ENCODE measurements around the gene SLC9A9.
A peak's percentile ranks its signal among the peaks of the same experiment; 100 is the strongest.

Gene SLC9A9

DNA sequence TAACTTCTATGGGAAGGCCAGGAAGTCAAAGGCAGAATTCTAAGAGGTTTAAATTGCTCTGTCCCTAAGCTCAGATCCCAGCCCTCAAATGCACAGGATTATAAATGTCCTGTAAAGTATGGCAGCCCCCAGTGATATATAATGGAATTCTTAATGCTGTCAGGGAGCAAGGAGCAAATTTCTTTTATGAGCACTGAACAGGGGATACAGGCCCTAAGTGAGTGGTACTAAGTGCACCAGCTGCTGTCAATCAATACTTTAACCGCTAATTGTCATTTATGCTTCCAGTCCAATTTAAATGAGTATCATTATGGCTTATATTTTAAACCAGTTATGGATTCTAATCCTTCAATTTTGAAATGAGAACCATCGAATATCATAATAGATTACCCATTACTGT is 4.7 kb downstream of the SLC9A9 start:
- DNase-seq (ENCODE audit: low spot score): no peak

DNA sequence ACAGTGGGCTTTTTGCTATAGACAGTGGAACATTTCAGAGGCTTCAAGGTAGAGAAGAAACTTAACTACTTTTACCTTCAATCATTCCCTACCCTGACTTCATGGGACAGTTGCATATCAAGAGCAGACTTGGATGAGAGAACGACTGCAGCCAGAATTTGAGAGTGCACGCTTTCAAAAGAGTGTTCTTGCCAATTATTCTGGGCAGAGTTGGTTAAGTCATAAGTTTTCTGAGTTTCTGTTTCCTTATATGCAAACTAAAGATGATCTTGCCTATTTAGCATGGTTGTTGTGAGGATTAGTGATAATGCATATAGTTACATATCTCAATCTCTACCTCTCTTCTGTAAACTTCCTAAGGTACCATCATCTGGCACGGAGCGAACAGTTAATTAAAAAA is 7.6 kb downstream of the SLC9A9 start:
- DNase-seq (ENCODE audit: low spot score): no peak

DNA sequence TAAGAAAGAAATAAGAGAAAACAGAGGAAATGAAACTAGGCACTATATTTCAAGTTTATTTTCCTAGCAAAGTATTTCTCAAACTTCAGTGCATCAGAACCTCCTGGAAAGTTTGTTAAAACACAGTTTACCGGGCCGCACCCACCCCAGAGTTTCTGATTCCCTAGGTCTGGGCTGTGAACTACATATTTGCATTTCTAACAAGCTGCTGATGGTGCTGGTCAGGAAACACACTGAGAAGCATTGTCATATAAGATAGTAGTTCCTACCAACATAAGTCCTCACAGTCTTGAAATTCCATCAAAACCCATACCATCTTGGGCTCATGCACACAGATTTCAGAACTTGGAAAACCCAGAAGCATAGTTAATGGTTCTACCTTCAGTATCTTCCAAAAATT is 8.3 kb downstream of the SLC9A9 start:
- no peak for DNase-seq (ENCODE audit: low spot score)

DNA sequence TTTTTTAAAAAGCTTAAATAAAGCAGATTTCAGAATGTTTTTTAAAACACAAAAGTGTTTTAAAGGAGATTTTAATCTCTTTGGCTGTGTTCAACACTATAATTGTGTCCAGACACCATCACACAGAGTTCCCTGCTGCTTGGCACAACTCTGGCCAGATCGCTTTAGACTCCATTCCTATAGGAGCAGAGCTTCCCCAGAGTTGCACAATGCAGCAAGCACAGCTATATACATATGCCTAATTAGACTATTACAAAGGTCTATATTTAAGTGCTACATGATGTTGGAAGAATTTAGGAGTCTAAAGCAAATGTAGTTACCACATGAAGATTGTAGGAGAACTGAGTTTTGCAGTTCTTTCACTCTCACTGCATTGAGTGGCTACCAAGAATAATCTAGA is 11.2 kb downstream of the SLC9A9 start:
- no peak for DNase-seq (ENCODE audit: low spot score)

DNA sequence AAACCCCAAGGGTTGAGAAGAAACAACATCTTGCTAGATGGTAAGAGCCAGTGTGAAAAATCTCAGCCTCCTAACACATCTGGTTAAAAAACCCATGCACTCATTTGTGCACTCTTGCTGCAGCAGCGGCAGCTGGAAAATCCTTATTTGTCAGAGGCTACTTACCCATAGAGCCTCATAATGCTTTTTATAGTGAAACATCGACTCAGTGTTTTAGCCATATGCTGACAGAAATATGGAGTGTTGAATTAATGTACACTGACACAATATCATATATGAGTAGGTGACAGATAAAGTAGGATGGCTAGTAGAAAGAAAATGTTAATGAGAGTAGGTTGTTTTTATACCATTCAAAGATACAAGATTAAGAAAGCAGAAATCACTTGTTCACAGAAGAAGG is 13.0 kb downstream of the SLC9A9 start:
- no peak for DNase-seq (ENCODE audit: low spot score)

DNA sequence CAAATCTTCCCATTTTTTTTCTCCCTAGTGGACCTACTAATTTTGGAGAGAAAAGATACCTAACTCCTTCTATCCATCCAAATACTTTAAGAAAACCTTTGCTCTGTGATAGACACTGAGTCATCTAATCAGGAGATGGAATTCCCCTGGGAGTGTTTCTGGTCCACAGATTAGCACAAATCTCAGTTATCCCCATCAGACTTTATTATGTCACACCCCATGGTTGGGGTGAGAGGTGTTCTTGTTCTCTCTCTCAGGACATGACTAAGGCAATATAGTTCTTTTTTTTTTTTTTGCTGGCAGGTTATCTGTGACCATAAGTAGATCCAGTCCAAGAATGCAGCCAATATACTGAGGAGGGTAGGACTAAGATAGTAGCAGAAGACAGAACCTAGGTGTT is 15.8 kb downstream of the SLC9A9 start:
- no peak for DNase-seq (ENCODE audit: low spot score)

DNA sequence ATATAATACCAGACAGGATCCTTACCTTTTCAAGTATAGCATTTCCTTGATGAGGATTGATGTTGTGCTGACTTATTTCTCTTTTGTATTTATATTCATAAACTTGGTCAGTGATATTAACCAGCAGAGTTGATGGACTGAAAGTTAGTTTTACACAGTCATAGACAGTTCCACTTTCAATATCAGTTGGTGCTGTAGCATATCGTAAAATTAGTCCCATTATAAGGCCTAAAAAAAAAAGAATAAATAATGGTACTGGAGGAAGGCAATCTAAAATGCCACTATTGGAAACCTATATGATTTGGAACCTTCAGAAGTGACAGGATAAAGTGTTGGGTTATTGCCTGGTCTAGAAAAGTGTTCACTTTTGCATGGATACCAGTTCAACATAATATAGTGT is 16.3 kb downstream of the SLC9A9 start:
- no peak for DNase-seq (ENCODE audit: low spot score)

DNA sequence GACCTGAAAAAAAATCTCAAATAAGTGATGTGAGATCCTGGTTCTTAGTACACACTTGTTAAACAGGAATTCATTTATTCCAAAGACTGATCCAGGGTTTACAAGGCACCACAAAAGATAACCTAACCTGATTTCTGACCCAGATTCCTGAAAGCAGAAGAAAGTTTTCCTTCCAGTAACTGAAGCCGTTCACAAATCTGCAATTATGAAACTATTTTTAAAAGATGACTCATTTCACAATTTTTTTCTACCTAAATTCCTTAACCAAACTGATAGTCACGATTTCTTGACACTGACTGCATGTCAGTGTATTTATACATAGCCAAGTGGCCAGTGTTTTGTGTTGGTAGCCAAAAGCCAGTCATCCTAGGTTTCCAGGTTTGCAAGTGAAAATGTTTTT is 17.1 kb downstream of the SLC9A9 start:
- no peak for DNase-seq (ENCODE audit: low spot score)

DNA sequence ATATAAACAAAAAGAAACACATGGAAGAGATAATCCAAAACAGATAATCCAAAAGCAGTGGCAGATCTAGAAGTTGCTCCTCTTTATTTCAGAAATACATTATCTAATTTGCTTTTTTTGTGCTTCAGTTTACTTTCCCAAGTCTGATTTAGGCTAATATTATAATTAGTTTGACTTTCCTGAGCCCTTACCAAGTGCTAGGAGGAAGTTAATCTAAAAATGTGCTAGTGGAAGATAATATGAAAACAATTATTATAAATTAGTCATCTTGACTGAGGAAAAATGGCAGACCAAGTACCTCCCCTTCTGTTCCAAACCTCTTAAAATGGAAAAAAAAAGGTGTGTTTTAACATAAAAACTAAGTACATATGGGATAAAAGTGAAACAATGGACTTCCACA is 17.5 kb downstream of the SLC9A9 start:
- no peak for DNase-seq (ENCODE audit: low spot score)

DNA sequence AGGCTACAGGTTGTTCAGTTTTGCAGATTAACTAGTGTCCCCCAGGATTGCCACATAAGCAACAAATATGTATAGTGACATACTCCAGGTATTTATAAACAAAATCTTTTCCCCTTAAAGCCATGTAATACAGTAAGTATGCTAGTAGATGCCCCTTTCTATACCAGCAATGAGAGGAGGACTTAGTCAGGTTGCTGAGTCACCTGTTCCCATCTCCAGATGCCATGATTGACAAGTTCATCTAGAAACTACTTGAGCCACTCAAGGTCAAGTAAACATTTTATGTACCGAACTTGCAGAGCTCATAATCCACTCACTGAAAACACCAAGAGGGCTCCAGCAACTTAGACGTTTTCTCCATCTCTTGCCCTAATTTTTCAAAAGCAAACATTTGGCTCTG is 18.2 kb downstream of the SLC9A9 start:
- DNase-seq (ENCODE audit: low spot score): no peak

DNA sequence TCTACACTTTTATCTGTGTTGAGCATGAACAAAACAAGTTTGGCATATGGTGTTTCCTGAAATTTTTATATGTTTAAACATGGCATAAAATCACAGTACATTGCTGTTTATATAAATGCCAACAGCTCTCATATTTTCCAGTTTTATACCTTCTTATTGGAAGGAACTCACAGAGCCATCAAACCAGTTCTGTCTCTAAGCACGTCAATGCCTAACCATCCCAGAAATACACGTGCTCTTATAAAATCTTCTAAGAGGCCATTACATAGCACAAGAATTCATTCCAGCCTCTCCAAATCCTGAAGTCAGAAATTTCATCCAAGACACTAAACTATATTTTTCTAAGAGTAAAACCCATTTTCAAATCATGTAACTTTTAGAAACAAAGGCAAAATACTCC is 20.8 kb downstream of the SLC9A9 start:
- no peak for DNase-seq (ENCODE audit: low spot score)

DNA sequence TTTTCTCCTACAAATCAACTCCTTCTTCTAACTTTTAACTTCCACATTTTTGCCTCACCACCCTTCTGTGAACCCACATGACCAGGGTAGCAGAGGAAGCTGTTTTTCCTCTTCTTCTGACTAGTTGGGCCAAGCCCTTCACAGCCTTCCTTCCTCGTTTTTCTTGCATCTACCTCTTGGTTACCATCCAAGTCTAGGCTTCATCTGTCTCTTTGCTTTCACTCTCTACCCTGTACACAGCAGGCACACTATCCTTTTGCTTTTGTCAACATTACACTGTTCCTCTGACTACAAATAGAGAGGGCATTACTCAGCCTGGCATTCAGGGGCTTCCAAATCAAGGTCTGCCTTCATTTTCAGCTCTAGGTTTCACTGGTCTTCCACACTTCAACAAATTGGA is 22.0 kb downstream of the SLC9A9 start:
- DNase-seq (ENCODE audit: low spot score): no peak

DNA sequence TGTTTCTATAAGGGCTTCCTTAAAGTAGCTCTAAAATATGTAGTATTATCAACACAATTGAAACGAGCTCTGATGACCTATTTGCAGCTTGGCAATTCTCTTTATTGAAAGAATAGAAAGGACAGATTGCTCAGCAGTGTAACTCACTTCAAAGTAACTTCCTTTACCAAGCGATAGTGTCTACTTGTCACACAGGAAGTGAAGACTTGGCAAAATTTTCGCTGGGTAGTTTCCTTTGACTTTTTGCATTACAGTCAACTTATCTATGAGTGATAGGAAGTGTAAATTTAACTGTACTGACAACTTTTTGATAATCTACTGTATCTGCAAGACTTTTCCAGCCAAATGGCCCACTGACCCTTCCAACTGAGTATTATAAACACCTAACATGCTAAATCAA is 22.8 kb downstream of the SLC9A9 start:
- no peak for DNase-seq (ENCODE audit: low spot score)

DNA sequence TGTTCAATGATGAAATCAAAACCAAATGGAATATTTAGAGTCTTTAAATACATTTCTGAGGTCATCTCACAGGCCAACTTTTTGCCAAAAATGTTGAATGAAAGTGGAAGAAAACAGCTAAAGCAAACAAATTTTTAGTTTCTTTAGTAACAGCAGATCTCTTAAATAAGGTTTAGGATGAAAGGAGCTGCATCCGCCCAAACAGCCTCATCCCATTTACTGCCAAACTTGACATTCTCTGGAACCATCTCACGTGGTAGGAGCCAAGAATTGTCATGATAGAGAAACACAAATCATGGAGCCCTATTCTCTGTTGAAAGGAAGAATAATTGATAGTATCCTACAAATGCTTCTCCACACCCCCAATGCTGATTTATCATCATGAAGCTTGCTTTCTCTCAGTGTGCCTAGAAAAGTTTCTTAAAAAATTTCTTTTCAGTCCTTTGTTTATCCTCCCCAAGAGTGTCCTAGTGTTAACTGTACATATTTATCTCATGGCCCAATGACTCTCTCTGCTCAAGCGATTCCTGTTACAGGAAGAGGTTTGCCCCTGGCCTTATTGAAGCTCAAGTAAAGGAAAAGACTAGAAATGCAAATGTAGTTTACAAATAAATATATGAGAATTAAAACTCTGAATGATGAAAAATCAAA is 23.4 kb downstream of the SLC9A9 start:
- DNase-seq (ENCODE audit: low spot score): no peak

DNA sequence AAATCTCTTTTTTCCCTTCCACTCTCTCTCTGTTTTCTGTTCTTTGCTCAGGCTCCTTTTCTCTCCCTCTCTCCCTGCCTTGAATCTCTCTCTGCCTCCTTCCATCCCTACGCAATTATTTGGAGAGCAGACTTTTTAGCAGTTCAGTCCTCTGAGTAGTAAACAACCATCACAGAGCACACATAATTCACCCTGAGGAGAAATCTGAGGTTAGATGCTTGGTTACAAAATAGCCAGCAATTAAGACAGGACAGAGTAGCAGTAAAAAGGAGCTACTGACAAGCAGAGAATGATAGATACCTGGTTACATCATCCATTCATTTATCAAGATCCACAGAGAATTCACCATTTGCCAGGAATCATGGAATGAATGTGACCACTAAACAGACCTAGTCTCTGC is 25.5 kb downstream of the SLC9A9 start:
- DNase-seq (ENCODE audit: low spot score): no peak

DNA sequence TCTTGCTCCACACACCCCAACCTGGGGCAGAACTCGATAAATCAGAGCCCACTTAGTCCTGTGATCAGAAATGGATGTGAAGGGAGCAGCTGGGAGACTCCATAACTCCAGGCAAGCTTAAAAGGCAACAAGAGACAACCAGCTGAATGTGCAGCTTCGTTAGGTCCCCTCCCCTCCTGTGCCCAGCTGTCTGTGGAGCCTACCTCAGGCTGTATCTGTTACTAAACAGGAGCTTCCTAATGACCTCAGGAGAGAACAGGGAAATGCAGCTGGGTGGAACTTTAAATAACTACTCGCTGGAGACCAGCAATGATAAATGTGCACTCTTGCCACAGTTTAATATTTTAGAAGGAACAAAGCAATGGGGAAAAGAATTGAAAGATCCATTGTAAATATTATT is 25.9 kb downstream of the SLC9A9 start:
- no peak for DNase-seq (ENCODE audit: low spot score)

DNA sequence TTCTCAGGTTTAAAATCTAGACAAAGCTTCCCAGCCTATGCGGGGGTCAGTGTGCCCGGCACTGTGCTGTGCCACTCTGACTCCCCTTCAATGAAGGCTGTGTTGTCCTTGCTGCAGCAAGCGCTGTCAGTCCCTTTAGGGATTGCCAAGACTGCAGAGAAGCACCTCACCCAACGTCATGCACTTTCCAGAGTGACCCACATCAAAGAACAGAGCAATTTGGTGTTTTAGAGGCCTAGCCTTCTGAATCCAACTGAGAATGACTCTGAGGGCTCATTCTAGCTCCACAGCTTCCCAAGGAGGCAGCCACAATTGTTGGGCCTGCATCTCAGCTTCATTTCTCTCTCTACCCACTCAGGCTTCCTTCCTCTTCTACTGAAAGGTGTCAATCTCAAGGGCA is 26.4 kb downstream of the SLC9A9 start:
- no peak for DNase-seq (ENCODE audit: low spot score)

DNA sequence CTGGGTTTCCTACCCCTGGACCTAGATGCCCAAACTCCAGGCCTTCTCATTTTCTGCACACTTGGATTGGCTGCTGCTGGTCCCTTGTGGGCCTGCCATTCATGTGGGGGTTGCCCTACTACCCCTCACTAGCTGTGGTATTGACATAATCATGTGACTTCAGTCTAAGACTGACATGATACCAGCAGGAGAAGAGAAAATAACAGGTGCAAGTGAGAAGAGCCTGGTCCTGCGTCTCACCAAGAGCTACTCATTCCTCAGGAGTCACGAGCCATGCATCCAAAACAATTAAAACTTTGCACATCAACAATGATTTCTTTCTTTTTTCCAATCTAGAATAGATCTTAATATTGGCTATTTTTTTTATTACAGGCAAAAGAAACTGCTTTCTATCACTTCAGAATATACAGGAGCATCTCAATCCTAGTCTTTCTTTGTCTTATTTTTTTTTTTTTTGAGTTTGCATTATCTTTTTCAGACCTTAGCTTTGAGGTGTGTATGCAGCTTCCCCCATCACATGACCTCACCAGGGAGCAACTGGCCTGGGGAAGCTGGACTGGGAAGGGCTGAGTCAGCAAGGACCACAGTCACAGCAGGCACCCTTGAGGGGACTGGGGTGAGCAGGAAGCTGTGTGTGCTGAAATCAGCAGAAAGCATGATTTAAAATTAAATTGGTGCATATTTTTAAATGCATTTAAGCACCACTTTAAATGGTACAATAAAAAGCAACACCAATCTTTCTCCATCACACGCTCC is 27.6 kb downstream of the SLC9A9 start:
- DNase-seq (ENCODE audit: low spot score): no peak

DNA sequence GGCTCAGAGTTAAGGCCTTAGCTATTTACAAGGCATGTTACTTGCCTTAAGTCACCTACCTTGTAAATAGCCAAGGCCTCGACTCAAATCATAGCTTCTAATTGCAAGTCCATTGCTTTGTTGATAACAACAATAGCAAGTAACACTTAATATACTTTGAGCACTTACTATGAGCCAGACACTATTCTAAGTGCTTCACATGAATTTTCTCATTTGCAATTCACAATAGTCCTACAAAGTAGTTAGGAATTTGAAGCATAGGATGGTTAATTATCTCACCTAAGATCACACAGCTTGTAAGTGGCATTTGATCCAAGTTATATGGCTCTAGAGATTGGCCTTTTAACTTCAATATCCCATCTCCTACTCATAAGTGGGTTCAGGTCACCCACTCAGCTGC is 28.4 kb downstream of the SLC9A9 start:
- DNase-seq (ENCODE audit: low spot score): no peak

DNA sequence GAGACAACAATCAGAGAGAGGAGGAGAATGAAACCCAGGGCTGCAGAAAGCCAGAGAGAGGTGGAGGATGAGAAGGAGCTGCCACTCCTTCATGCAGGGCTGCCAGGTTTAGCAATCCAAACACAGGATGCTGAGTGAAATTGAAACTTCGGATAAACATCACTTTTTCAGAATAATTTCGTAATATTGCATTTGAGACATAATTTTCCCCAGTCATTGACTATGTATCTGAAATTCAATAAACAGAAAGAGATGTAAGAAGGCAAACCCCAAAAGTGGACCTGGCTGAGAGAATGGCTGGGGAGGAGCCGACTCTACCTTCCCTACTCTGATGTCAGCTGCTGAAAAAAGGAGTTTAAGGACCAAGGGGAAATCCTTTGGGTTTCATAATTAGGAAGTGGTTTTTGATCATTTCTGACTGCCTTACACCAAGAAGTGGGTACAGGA is 33.8 kb downstream of the SLC9A9 start:
- no peak for DNase-seq (ENCODE audit: low spot score)

DNA sequence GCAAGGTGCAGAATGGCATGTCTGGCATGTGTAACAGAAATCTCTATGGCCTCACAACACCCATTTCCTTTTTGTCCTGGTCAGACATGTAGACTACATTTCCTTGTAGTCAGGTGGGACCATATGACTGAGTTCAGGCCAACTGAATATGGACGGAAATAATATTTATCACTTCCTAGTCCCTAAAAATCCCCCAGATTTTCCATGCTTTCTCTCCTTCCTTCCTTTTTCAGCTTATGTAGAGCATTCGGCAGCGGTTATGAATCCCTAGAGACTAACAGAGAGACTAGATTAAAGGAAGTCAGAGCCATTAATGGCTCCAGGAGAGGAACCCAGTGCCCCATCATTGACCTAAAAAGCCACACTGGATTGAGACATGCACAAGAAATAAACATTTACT is 35.8 kb downstream of the SLC9A9 start:
- DNase-seq (ENCODE audit: low spot score): no peak

DNA sequence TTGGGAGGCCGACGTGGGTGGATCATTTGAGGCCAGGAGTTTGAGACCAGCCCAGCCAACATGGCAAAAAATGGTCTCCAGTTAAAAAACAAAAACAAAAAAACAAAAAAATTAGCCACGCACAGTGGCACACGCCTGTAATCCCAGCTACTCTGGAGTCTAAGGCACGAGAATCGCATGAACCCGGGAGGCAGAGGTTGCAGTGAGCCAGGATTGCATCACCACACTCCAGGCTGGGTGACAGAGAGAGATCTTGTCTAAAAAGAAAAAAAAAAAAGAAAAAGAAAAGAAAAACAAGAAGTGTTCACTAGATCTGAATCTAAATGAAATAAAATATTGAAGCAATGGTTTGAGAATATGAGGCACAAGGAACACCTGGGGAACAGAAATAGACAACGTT is 36.7 kb downstream of the SLC9A9 start:
- no peak for DNase-seq (ENCODE audit: low spot score)

DNA sequence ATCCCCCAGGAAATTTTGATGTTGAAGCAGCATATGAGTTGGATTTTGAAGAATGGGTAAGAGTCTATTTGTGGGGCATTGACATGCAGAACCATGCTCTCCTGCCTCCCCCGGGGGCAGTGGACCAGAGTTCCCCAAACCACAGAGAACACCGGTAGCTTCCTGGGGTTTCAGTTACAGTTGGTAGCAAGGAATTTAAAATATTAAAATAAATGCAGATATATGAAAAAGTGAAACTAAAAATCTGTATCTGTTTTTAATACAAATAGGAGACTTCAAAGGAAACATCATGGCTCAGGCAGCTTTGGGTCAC is 37.4 kb downstream of the SLC9A9 start:
- DNase-seq (ENCODE audit: low spot score): peak; percentile 32
